ENCODE results near the gene FBLN2. TPM values are rescaled to one million over a fixed set of nuclear protein-coding genes. Genes with fewer than 3 reads are reported as not detected.

The FBLN2 gene
- polyA plus RNA-seq, 1 of the 3 experiments (the other 2 are of a cell fraction): 5.2 TPM

DNA sequence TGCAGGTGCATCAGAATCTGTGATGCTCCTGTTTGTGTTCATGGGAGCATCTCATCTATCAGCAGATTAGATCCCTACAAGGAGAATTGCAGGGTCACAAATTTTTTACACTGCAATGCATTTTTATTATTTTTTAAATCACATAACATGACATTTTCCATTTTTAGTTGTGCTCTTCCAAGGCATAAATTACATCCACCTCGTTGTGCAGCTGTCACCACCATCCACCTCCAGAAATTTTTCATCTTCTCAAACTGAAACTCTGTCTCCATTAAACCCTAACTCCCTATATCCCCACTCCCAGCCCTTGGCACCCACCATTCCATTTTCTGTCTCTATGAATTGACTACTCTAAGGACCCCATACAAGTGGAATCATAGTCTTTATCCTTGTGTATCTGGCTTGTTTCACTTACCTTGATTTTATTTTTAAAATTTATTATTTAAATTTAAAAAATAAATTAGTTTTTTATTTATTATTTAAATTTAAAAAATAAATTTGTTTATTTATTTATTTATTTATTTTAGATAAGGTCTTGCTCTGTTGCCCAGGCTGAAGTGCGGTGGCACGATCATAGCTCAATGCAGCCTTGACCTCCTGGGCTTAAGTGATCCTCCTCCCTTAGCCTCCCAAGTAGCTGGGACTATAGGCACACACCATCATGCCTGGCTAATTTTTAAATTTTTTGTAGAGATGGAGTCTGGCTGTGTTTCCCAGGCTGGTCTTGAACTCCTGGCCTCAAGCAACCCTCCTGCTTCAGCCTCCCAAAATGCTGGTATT is 47.7 kb downstream of the FBLN2 start:
- no peak for DNase-seq
- H3K9me2 ChIP-seq: no peaks in the 10 kb centered on the region
- H2AFZ ChIP-seq (ENCODE audit: low read depth): no peak overlapping the region
- no peaks in the 10 kb centered on the region for H3K36me3 ChIP-seq (replicated peaks in 1 of 2; ENCODE audit: control insufficient read depth in 1 of 2, insufficient read depth in 2 of 2, low read length in 1 of 2)
- TF ChIP-seq EP300 (IDR thresholded peaks at IDR 0.05; ENCODE audit: borderline replicate concordance in 1 of 2, low read depth in 1 of 2, low read length in 1 of 2) (no peak), RFX5 (IDR thresholded peaks at IDR 0.05; ENCODE audit: low read length) (no peak), MXI1 (IDR thresholded peaks at IDR 0.05; ENCODE audit: low read depth, low read length) (no peak), MEF2A (IDR thresholded peaks at IDR 0.05; ENCODE audit: borderline replicate concordance, low read depth) (no peak), SMC3 (IDR thresholded peaks at IDR 0.05; ENCODE audit: low read depth, low read length) (no peak), NRF1 (IDR thresholded peaks at IDR 0.05; ENCODE audit: low read depth, low read length) (no peak), RCOR1 (IDR thresholded peaks at IDR 0.05; ENCODE audit: low read length) (no peak), POLR2AphosphoS5 (IDR thresholded peaks at IDR 0.05; ENCODE audit: low read depth, low read length) (no peak), SIN3A (IDR thresholded peaks at IDR 0.05; ENCODE audit: borderline replicate concordance, low read depth, low read length) (no peak), RAD21 (IDR thresholded peaks at IDR 0.05; ENCODE audit: low read length) (no peak)
- TF ChIP-seq, protein P1, sequence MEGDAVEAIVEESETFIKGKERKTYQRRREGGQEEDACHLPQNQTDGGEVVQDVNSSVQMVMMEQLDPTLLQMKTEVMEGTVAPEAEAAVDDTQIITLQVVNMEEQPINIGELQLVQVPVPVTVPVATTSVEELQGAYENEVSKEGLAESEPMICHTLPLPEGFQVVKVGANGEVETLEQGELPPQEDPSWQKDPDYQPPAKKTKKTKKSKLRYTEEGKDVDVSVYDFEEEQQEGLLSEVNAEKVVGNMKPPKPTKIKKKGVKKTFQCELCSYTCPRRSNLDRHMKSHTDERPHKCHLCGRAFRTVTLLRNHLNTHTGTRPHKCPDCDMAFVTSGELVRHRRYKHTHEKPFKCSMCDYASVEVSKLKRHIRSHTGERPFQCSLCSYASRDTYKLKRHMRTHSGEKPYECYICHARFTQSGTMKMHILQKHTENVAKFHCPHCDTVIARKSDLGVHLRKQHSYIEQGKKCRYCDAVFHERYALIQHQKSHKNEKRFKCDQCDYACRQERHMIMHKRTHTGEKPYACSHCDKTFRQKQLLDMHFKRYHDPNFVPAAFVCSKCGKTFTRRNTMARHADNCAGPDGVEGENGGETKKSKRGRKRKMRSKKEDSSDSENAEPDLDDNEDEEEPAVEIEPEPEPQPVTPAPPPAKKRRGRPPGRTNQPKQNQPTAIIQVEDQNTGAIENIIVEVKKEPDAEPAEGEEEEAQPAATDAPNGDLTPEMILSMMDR (IDR thresholded peaks at IDR 0.05): no peak
- TF ChIP-seq, protein P2, sequence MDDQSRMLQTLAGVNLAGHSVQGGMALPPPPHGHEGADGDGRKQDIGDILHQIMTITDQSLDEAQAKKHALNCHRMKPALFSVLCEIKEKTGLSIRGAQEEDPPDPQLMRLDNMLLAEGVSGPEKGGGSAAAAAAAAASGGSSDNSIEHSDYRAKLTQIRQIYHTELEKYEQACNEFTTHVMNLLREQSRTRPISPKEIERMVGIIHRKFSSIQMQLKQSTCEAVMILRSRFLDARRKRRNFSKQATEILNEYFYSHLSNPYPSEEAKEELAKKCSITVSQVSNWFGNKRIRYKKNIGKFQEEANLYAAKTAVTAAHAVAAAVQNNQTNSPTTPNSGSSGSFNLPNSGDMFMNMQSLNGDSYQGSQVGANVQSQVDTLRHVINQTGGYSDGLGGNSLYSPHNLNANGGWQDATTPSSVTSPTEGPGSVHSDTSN (IDR thresholded peaks at IDR 0.05): no peak
- TF ChIP-seq, protein P3, sequence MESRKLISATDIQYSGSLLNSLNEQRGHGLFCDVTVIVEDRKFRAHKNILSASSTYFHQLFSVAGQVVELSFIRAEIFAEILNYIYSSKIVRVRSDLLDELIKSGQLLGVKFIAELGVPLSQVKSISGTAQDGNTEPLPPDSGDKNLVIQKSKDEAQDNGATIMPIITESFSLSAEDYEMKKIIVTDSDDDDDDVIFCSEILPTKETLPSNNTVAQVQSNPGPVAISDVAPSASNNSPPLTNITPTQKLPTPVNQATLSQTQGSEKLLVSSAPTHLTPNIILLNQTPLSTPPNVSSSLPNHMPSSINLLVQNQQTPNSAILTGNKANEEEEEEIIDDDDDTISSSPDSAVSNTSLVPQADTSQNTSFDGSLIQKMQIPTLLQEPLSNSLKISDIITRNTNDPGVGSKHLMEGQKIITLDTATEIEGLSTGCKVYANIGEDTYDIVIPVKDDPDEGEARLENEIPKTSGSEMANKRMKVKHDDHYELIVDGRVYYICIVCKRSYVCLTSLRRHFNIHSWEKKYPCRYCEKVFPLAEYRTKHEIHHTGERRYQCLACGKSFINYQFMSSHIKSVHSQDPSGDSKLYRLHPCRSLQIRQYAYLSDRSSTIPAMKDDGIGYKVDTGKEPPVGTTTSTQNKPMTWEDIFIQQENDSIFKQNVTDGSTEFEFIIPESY (IDR thresholded peaks at IDR 0.05; ENCODE audit: borderline replicate concordance, low read depth): no peak
- TF ChIP-seq, protein P4, sequence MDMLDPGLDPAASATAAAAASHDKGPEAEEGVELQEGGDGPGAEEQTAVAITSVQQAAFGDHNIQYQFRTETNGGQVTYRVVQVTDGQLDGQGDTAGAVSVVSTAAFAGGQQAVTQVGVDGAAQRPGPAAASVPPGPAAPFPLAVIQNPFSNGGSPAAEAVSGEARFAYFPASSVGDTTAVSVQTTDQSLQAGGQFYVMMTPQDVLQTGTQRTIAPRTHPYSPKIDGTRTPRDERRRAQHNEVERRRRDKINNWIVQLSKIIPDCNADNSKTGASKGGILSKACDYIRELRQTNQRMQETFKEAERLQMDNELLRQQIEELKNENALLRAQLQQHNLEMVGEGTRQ (IDR thresholded peaks at IDR 0.05; ENCODE audit: borderline replicate concordance, low read depth, low read length): no peak
- no peak overlapping the region for H3K4me2 ChIP-seq
- no peaks in the 10 kb centered on the region for H3K79me2 ChIP-seq (ENCODE audit: insufficient read depth)
- H3K9me3 ChIP-seq: no peaks in the 10 kb centered on the region
- POLR2A ChIA-PET: no interaction called here
- H3F3A ChIP-seq (replicated peaks; ENCODE audit: insufficient read depth): no peaks in the 10 kb centered on the region
- H3K9ac ChIP-seq: no peak overlapping the region
- 70% methylated on average over 3 of the region's 3 CpGs for WGBS (ENCODE audit: low lambda C conversion rate)
- CTCF ChIA-PET: no interaction called here
- no peaks in the 10 kb centered on the region for H3K27me3 ChIP-seq (ENCODE audit: insufficient read depth)
- peaks cover 0 to 16% of the 10 kb centered on the region in 2 experiments; a peak in 1 of 4 replicates for H3K4me1 ChIP-seq (ENCODE audit: control insufficient read depth in 1 of 2, insufficient read depth in 2 of 2, low read depth in 1 of 2, low read length in 1 of 2)
- H4K20me1 ChIP-seq (ENCODE audit: insufficient read depth): no peaks in the 10 kb centered on the region
- no peak overlapping the region for H3K4me3 ChIP-seq (ENCODE audit: low read depth in 2 of 2, low read length in 1 of 2)
- H3K27ac ChIP-seq (ENCODE audit: low read depth in 2 of 2, low read length in 1 of 2): no peak overlapping the region

All from SK-N-SH (cell line).